H1 (cell line): ENCODE measurements around the gene ZNF726. TPM values are rescaled to one million over a fixed set of nuclear protein-coding genes. Genes with fewer than 3 reads are reported as not detected.

Source experiments
- CEBPB ChIP-seq: IDR thresholded peaks from 2 replicates; pipeline ENCODE4 v1.6.1; 2012; ENCODE audit warnings: low read depth, low read length
- FOSL1 ChIP-seq: IDR thresholded peaks from 2 replicates; pipeline ENCODE4 v1.6.1; 2011; ENCODE audit warnings: mild to moderate bottlenecking, low read depth, low read length, moderate library complexity; ENCODE audit not compliant: insufficient read depth
- GABPA ChIP-seq: IDR thresholded peaks from 2 replicates; pipeline ENCODE4 v1.6.1; 2011; ENCODE audit warnings: mild to moderate bottlenecking, low read length, moderate library complexity, borderline replicate concordance; ENCODE audit not compliant: insufficient read depth
- MAFK ChIP-seq: IDR thresholded peaks from 2 replicates; pipeline ENCODE4 v1.6.1; 2012; ENCODE audit warnings: low read depth, mild to moderate bottlenecking, improper control_type of control experiment, low read length
- NANOG ChIP-seq: IDR thresholded peaks from 2 replicates; pipeline ENCODE4 v1.6.1; 2011; ENCODE audit warnings: low read length, low read depth, mild to moderate bottlenecking, inconsistent platforms; ENCODE audit not compliant: insufficient read depth, poor library complexity, severe bottlenecking
- POLR2AphosphoS5 ChIP-seq: IDR thresholded peaks from 2 replicates; pipeline ENCODE4 v1.6.1; 2011; ENCODE audit warnings: low read depth, low read length
- SIN3A ChIP-seq, 2 experiments: IDR thresholded peaks in 1 of 2; conservative IDR thresholded peaks in 1 of 2; 2 replicates each; pipeline ENCODE4 v1.6.1; 2011 to 2012; ENCODE audit warnings: low read length in 2 of 2, improper control_type of control experiment in 1 of 2, low read depth in 1 of 2, mild to moderate bottlenecking in 1 of 2
- TAF1 ChIP-seq: IDR thresholded peaks from 2 replicates; pipeline ENCODE4 v1.6.1; 2011; ENCODE audit warnings: mild to moderate bottlenecking, low read depth, low read length
- TAF7 ChIP-seq: optimal IDR thresholded peaks from 2 replicates; pipeline ENCODE3; 2011; ENCODE audit warnings: low read depth, mild to moderate bottlenecking, inconsistent platforms, low read length, moderate library complexity, borderline replicate concordance
- ZNF274 ChIP-seq: IDR thresholded peaks from 2 replicates; pipeline ENCODE4 v1.7.0; 2012; ENCODE audit warnings: low read length, borderline replicate concordance; ENCODE audit errors: extremely low read depth
- polyA plus RNA-seq, 7 experiments: library from polyadenylated mRNA; depleted of rRNA in 3 of 7; stranded (reverse) in 5 of 7; unstranded in 2 of 7; fragments of >200 nt in 5 of 7; fragments of 200-250 nt in 2 of 7; gene quantifications; 1 replicate in 5 of 7; 2 replicates in 1 of 7; 4 replicates in 1 of 7; pipeline versions ENCODE4 v1.2.1 to v1.2.3, GENCODE V29; 2011 to 2013; ENCODE audit warnings: missing spikeins in 2 of 7, mixed read lengths in 2 of 7
- total RNA-seq: library from RNA; stranded (reverse); fragmentation: NEBNext Ultra II Directional; extraction: Animal tissue kit (Norgen Biotek cat#: 25700); gene quantifications from 2 replicates; pipeline ENCODE4 v1.2.1, GENCODE V29; 2021

ZNF726 gene
- total and polyA plus RNA-seq, 2 of the 8 experiments (the other 6 are each of a cell fraction or from before 2014, with no cell fraction given): not detected

DNA sequence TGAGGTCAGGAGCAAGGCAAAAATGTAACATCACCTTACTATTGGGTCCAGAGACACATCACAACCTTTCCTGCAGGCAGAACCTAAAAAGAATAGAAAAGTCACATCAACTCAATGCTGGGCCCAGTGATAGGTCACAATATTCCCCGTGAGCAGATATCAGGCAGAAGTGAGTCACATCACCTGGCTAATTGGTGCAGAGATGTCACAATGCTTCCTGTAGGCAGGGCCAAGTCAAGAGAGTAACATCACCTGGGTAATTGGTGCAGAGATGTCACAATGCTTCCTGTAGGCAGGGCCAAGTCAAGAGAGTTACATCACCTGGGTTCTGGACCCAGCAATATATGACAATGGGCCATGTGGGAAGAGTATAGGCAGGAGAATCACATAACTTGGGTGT is 63.4 kb downstream of the ZNF726 start (continued):
- TF ChIP-seq SIN3A (conservative IDR thresholded peaks at IDR 0.05 in 1 of 2, IDR thresholded peaks at IDR 0.05 in 1 of 2; ENCODE audit: low read depth in 1 of 2, low read length in 2 of 2) (no peak), ZNF274 (no peak), NANOG (no peak), GABPA (no peak), TAF7 (no peak), POLR2AphosphoS5 (no peak), CEBPB (no peak), FOSL1 (no peak), TAF1 (no peak), MAFK (no peak)
